HG03139 (cell line): ENCODE data around the gene ALG5.

Source experiments
- ATAC-seq: cut with Tn5 transposase; IDR thresholded peaks from one replicate; pipeline ENCODE4 v1.9.1; 2021; ENCODE audit not compliant: unreplicated experiment

Gene ALG5

GRCh38 chr13:36979361-36980050 is 19.6 kb downstream of the ALG5 start:
- ATAC-seq, result no peak

- no peak for ATAC-seq
Observed at GRCh38 chr13:36975172-36975571, 24.0 kb downstream of the ALG5 start.

- ATAC-seq, result peak; percentile 51
Observed at GRCh38 chr13:36973621-36974295, 25.4 kb downstream of the ALG5 start.

- ATAC-seq, result no peak
Observed at GRCh38 chr13:36973009-36973408, 26.1 kb downstream of the ALG5 start.

GRCh38 chr13:36966404-36966803 is 32.7 kb downstream of the ALG5 start:
- no peak for ATAC-seq

- ATAC-seq, result no peak
Observed at GRCh38 chr13:36965767-36966166, 33.4 kb downstream of the ALG5 start.

- ATAC-seq, result no peak
Observed at GRCh38 chr13:36959456-36960116, 39.6 kb downstream of the ALG5 start.

GRCh38 chr13:36954542-36954941 is 44.6 kb downstream of the ALG5 start:
- no peak for ATAC-seq

GRCh38 chr13:36950920-36951319 is 48.2 kb downstream of the ALG5 start:
- no peak for ATAC-seq

GRCh38 chr13:36950330-36950729 is 48.8 kb downstream of the ALG5 start:
- ATAC-seq, result no peak

GRCh38 chr13:36945078-36945477 is 54.1 kb downstream of the ALG5 start:
- no peak for ATAC-seq

- no peak for ATAC-seq
Observed at GRCh38 chr13:36925603-36926002, 73.5 kb downstream of the ALG5 start.

- ATAC-seq, result no peak
Observed at GRCh38 chr13:36924001-36924400, 75.1 kb downstream of the ALG5 start.

- no peak for ATAC-seq
Observed at GRCh38 chr13:36921631-36922301, 77.4 kb downstream of the ALG5 start.

- ATAC-seq, result no peak
Observed at GRCh38 chr13:36920616-36921185, 78.4 kb downstream of the ALG5 start.

GRCh38 chr13:36919833-36920615 is 79.1 kb downstream of the ALG5 start, which contains the start of gene SMAD9:
Gene SMAD9, minus strand, starts transcription at chr13:36920238. Its CDS starts 40,549 bp downstream, at chr13:36879689.
- ATAC-seq, result peak; percentile 74

- ATAC-seq, result no peak
Observed at GRCh38 chr13:36919171-36919832, 79.8 kb downstream of the ALG5 start.

- ATAC-seq, result no peak
Observed at GRCh38 chr13:36918246-36919131, 80.7 kb downstream of the ALG5 start.

- no peak for ATAC-seq
Observed at GRCh38 chr13:36917311-36917710, 81.8 kb downstream of the ALG5 start.
